Ascending aorta (tissue), 2 donors: ENCODE results near the gene GHDC. TPM values are rescaled to one million over a fixed set of nuclear protein-coding genes. Genes with fewer than 3 reads are reported as not detected.

Source experiments
- DNase-seq, 2 donors: peaks; one replicate each; pipeline ENCODE4 v3.0.0-alpha.2; 2019; ENCODE audit warnings: low spot score in 2 of 2
- H3K27ac ChIP-seq, 2 donors: fragments of 200-600 bp; sonication (generic); one replicate each; pipeline ENCODE4 v1.5.1; 2016 to 2017; ENCODE audit warnings: mild to moderate bottlenecking in 1 of 2
- H3K27me3 ChIP-seq: fragments of 200-600 bp; sonication (generic); one replicate; pipeline ENCODE4 v1.5.1; 2017
- H3K36me3 ChIP-seq, 2 donors: fragments of 200-600 bp; sonication (generic); one replicate each; pipeline ENCODE4 v1.5.1; 2016
- H3K4me1 ChIP-seq, 2 donors: fragments of 200-600 bp; sonication (generic); one replicate each; pipeline ENCODE4 v1.5.1; 2016 to 2017; ENCODE audit warnings: mild to moderate bottlenecking in 1 of 2
- H3K4me3 ChIP-seq, 2 donors: fragments of 200-600 bp; sonication (generic); one replicate each; pipeline ENCODE4 v1.5.1; 2016 to 2017; ENCODE audit warnings: mild to moderate bottlenecking in 1 of 2
- H3K9me3 ChIP-seq, 2 donors: fragments of 200-600 bp; sonication (generic); one replicate each; pipeline ENCODE4 v1.5.1; 2016
- CTCF ChIP-seq, 3 experiments: fragments of 200-600 bp in 2 of 3; fragments of 450-650 bp in 1 of 3; sonication (generic) in 2 of 3; IDR thresholded peaks; one replicate each; pipeline ENCODE4 v1.5.1; 2016 to 2019; ENCODE audit warnings: antibody characterized with exemption in 3 of 3, mild to moderate bottlenecking in 1 of 3, moderate library complexity in 1 of 3
- intact Hi-C: fragments of 100-400 bp; cut with DNase I; formaldehyde crosslinking; loops from one replicate; pipeline ENCODE4 v1.15.1; 2023
- total RNA-seq: library from RNA; depleted of rRNA; stranded (reverse); fragments of >200 nt; gene quantifications from one replicate; pipeline ENCODE4 v1.1.0, GENCODE V29; 2016

The GHDC gene
- total RNA-seq, 1 donor from 2014 or later, result 94.3 TPM

GRCh38 chr17:42183741-42184711 is 10.3 kb downstream of the GHDC start:
- peak in 1 of 2 donors; percentile 79 for DNase-seq
- Histone ChIP-seq H3K4me3 (peak overlapping the region; percentile 69 to 70), H3K36me3 (no peaks in the 10 kb centered on the region), H3K27ac (peak overlapping the region; percentile 56 to 60), H3K4me1 (peaks cover 5 to 12% of the 10 kb centered on the region in 2 donors), H3K9me3 (no peaks in the 10 kb centered on the region), H3K27me3 (peaks cover 11% of the 10 kb centered on the region)
- intact Hi-C loops, result no loop called here
- TF ChIP-seq CTCF (IDR thresholded peaks at IDR 0.05), result peak; percentile 66 to 96 (median 70)

DNA sequence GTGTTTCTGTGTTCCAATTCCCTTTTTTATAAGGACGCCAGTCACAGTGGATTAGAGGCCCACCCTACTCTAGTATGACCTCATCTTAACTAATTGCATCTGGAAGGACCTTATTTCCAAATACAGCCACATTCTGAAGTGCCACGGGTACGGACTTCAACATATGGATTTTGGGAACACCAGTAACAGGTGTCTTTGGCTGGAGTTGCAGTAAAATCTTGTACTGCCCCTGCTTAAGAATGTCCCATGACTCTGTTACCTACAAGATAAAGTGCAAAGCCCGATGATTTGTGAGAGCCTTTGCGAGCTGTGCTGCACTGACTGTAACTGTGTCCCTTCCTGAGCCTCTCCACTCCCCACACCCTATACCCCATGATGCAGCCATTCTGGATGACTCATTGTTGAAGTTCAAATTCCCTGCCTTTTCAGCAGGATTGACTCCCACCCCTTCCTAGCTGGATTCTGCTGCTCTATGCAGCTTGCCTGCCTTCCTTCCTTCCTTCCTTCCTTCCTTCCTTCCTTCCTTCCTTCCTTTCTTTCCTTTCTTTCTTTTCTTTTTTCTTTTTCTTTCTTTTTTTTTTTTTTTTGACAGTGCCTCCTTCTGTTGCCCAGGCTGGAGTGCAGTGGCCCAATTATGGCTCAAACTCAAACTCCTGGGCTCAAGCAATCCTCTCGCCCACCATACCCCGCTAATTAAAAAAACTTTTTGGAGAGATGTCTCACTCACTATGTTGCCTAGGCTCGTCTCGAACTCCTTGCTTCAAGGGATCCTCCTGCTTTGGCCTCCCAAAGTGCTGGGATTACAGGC is 11.2 kb downstream of the GHDC start:
- intact Hi-C loops, result no loop called here
- Histone ChIP-seq H3K27ac (peak overlapping the region in 1 of 2 donors; percentile 56), H3K4me3 (peak overlapping the region; percentile 69 to 70), H3K27me3 (peaks cover 11% of the 10 kb centered on the region), H3K36me3 (no peaks in the 10 kb centered on the region), H3K9me3 (no peaks in the 10 kb centered on the region), H3K4me1 (peaks cover 5 to 12% of the 10 kb centered on the region in 2 donors)
- no peak for TF ChIP-seq CTCF (IDR thresholded peaks at IDR 0.05)
- no peak for DNase-seq

- Histone ChIP-seq H3K27me3 (peaks cover 11% of the 10 kb centered on the region), H3K36me3 (no peaks in the 10 kb centered on the region), H3K4me3 (no peak overlapping the region), H3K4me1 (peaks cover 5 to 12% of the 10 kb centered on the region in 2 donors), H3K9me3 (no peaks in the 10 kb centered on the region), H3K27ac (no peak overlapping the region)
- TF ChIP-seq CTCF (IDR thresholded peaks at IDR 0.05), result no peak
- intact Hi-C loops, result no loop called here
- no peak for DNase-seq
Measured at GRCh38 chr17:42181851-42182207, 12.5 kb downstream of the GHDC start.

DNA sequence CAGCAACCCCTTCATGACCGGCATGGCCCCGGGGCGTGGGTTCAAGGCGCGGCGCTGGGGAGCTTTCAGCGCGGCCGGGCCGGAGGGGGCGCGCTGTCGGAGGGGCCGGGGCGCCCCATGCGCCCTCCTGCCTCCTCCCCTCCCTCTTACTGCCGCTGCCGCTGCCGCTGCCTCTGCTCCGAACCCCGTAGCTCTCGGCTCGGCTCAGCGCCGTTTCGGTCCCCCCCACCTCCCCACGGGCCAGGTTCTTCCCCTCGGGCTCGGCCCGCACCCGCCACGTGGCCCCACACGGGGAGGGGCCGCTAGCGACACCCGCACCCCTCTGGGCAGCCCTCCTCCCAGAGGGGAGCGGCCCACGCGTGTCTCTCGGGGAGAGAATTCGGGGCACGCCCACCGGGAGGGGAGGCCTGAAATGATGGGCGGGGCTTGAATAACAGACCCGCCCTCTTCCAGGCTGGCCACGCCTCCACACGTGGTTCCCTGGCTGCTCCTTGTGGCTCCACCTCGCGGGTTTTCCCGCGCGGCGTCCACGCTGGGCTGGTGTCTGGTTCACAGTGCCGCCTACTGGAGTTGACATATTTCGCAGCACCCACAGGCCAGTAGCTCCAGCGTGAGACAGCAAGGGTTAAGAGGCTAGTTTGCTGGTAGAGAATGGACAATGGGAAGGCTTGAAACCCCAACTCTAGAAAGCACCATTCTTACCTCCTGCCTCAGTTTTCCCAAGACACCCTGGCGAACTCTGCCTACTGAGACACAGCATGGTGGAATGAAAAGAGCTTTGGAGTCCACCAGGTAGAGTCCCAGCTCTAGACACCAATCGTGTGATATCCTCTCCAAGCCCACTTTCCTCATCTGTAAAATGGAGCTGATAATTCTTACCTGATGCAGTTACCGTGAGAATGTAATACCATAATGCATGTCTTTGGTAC is 13.1 kb downstream of the GHDC start, which contains the start of gene KCNH4:
KCNH4 (minus strand) TSS at position 221 of the 929 bp plus-strand sequence; CDS start at position 24, 197 bp downstream.
- peaks cover 11% of the 10 kb centered on the region for H3K27me3 ChIP-seq
- peak; percentile 17 to 58 (median 37) for TF ChIP-seq CTCF (IDR thresholded peaks at IDR 0.05)
- intact Hi-C loops, result no loop called here
- H3K4me3 ChIP-seq, result peak within 1 kb of the TSS; percentile 36 to 47
- peaks cover 5 to 12% of the 10 kb centered on the region in 2 donors for H3K4me1 ChIP-seq
- no peak within 1 kb of the TSS for H3K27ac ChIP-seq
- no peaks in the 10 kb centered on the region for H3K36me3 ChIP-seq
- DNase-seq, result peak; percentile 39 to 82
- H3K9me3 ChIP-seq, result no peaks in the 10 kb centered on the region
